ENCODE measurements around the gene HSPB9. TPM values are rescaled to one million over a fixed set of nuclear protein-coding genes. Genes with fewer than 3 reads are reported as not detected.

The HSPB9 gene
- total RNA-seq, 1 donor from 2014 or later, result 0.65 TPM

DNA sequence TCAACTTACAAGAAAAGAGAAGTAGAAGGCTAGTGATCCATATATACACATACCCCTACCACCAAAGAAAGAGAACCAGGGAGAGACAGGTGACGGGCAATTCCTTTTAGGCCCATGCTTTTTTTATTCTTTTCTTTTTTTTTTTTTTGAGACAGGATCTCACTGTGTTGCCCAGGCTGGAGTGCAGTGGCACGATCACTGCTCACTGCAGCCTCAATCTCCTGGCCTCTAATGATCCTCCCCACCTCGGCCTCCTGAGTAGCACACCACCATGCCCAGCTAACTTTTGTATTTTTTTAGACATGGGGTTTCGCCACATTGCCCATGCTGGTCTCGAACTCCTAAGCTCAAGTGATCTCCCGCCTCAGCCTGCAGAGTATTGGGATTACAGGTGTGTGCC, 4.8 kb downstream of the HSPB9 start:
- no peak for DNase-seq (ENCODE audit: low spot score)
- Histone ChIP-seq H3K9ac (no peak overlapping the region), H2AFZ (replicated peaks) (no peak overlapping the region), H3F3A (ENCODE audit: low read depth) (peaks cover 13% of the 10 kb centered on the region), H3K9me3 (ENCODE audit: low read depth) (no peaks in the 10 kb centered on the region), H3K4me1 (peaks cover 6% of the 10 kb centered on the region), H4K20me1 (ENCODE audit: low read depth) (peaks cover 13% of the 10 kb centered on the region), H3K4me3 (no peak overlapping the region), H3K27me3 (no peaks in the 10 kb centered on the region), H3K36me3 (peaks cover 4% of the 10 kb centered on the region), H3K27ac (no peak overlapping the region), H3K79me2 (ENCODE audit: low read depth) (no peaks in the 10 kb centered on the region), H3K4me2 (no peak overlapping the region)
- H3K4me3 Mint-ChIP-seq, result no peak overlapping the region
- peaks cover 7% of the 10 kb centered on the region for H3K4me1 Mint-ChIP-seq
- H3K36me3 Mint-ChIP-seq, result peaks cover 20% of the 10 kb centered on the region
- H3K27ac Mint-ChIP-seq, result no peak overlapping the region
- peaks cover 5% of the 10 kb centered on the region for H3K27me3 Mint-ChIP-seq (ENCODE audit: insufficient read depth, low read depth)
- no peaks in the 10 kb centered on the region for H3K9me3 Mint-ChIP-seq
- no peak for TF ChIP-seq EZH2 (IDR thresholded peaks at IDR 0.05)
- no peak for TF ChIP-seq EZH2phosphoT487 (IDR thresholded peaks at IDR 0.05)
- TF ChIP-seq, protein P1, sequence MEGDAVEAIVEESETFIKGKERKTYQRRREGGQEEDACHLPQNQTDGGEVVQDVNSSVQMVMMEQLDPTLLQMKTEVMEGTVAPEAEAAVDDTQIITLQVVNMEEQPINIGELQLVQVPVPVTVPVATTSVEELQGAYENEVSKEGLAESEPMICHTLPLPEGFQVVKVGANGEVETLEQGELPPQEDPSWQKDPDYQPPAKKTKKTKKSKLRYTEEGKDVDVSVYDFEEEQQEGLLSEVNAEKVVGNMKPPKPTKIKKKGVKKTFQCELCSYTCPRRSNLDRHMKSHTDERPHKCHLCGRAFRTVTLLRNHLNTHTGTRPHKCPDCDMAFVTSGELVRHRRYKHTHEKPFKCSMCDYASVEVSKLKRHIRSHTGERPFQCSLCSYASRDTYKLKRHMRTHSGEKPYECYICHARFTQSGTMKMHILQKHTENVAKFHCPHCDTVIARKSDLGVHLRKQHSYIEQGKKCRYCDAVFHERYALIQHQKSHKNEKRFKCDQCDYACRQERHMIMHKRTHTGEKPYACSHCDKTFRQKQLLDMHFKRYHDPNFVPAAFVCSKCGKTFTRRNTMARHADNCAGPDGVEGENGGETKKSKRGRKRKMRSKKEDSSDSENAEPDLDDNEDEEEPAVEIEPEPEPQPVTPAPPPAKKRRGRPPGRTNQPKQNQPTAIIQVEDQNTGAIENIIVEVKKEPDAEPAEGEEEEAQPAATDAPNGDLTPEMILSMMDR (IDR thresholded peaks at IDR 0.05), result no peak

DNA sequence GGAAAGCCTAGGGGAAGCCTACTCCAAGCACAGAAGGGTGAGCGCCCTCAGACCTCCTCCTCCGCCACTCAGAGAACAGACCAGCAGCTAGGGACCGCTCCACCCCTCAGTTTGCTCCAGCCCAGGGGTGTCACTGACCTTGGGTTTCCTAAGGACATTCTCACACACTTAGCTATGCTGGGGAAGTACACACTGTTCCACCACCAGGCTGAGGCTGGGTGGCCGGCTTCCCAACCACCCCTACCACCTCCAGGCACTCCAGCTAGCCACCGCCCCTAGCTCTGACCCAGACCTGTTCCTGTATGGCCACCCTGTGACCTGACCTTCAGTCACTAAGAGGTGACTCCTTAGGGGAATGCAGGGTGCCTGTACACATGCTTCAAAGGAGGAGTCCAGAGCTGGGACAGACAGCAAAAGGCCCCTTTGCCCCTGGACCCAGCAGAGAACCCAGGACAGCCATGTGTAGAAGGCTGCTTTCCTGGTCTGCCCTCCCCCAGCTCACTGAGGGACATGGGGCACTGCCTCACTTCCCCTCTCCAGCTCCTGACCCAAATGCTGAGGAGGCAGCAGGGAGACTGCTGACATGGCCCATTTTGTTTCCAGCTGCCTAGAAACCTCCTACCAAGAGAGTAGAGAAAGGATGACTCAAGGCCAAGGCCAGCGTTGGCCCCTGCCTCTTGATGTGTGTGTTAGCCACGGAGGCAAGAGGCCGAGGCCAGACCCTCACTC, 6.7 kb downstream of the HSPB9 start:
- no peak overlapping the region for H3K27ac ChIP-seq
- no peak overlapping the region for H3K27ac Mint-ChIP-seq
- peaks cover 4% of the 10 kb centered on the region for H3K36me3 ChIP-seq
- peaks cover 8% of the 10 kb centered on the region for H3K27me3 Mint-ChIP-seq (ENCODE audit: insufficient read depth, low read depth)
- no peak overlapping the region for H3K9ac ChIP-seq
- H3K4me3 ChIP-seq, result no peak overlapping the region
- no peaks in the 10 kb centered on the region for H3K9me3 ChIP-seq (ENCODE audit: low read depth)
- H3F3A ChIP-seq (ENCODE audit: low read depth), result peaks cover 4% of the 10 kb centered on the region
- no peak overlapping the region for H3K4me2 ChIP-seq
- H4K20me1 ChIP-seq (ENCODE audit: low read depth), result peaks cover 30% of the 10 kb centered on the region
- H2AFZ ChIP-seq (replicated peaks), result no peak overlapping the region
- no peak for TF ChIP-seq EZH2 (IDR thresholded peaks at IDR 0.05)
- TF ChIP-seq, protein P1 (IDR thresholded peaks at IDR 0.05), result no peak
- no peak for TF ChIP-seq EZH2phosphoT487 (IDR thresholded peaks at IDR 0.05)
- peaks cover 7% of the 10 kb centered on the region for H3K79me2 ChIP-seq (ENCODE audit: low read depth)
- H3K27me3 ChIP-seq, result no peaks in the 10 kb centered on the region
- peaks cover 14% of the 10 kb centered on the region for H3K4me1 Mint-ChIP-seq
- no peak overlapping the region for H3K4me3 Mint-ChIP-seq
- no peaks in the 10 kb centered on the region for H3K4me1 ChIP-seq
- no peaks in the 10 kb centered on the region for H3K9me3 Mint-ChIP-seq
- no peak for DNase-seq (ENCODE audit: low spot score)
- H3K36me3 Mint-ChIP-seq, result peaks cover 22% of the 10 kb centered on the region

DNA sequence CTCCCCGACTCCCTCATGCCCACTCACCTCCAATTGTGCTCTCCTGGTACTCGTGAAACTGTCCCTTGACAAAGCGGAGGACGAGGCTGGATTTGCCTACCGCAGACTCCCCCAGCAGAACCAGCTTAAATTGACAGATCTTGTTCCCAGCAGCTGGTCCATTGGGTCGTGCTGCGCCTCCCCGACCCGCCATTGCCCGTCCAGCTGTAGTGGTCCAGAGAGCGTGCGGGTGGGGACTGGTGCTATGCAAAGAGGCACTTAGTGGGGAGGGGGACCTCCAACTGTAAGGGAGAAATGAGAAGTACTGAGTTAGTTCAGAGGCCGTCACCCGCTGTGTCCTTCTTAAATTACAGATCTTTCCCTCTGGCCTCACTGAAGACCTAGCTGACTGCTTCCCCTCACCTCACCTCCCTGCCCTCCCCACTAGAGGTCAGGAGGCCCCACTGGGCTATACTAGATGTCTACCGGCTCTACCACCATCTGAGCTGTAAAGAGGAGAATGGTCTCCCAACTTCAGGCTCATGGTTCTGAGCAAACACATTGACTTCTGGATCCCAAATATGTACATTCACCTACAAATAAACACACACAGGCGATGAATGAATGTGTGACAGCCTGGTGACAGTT, 7.8 kb downstream of the HSPB9 start:
- Histone ChIP-seq H3K27ac (no peak overlapping the region), H4K20me1 (ENCODE audit: low read depth) (peaks cover 32% of the 10 kb centered on the region), H3K36me3 (peaks cover 4% of the 10 kb centered on the region), H3K79me2 (ENCODE audit: low read depth) (peaks cover 11% of the 10 kb centered on the region), H3K4me1 (no peaks in the 10 kb centered on the region), H3K9ac (no peak overlapping the region), H3K27me3 (no peaks in the 10 kb centered on the region), H2AFZ (replicated peaks) (no peak overlapping the region), H3K4me2 (no peak overlapping the region), H3K4me3 (no peak overlapping the region), H3K9me3 (ENCODE audit: low read depth) (no peaks in the 10 kb centered on the region), H3F3A (ENCODE audit: low read depth) (no peaks in the 10 kb centered on the region)
- Mint-ChIP-seq H3K27me3 (ENCODE audit: insufficient read depth, low read depth) (peaks cover 8% of the 10 kb centered on the region), H3K4me1 (peaks cover 14% of the 10 kb centered on the region), H3K4me3 (no peak overlapping the region), H3K27ac (no peak overlapping the region), H3K36me3 (peaks cover 20% of the 10 kb centered on the region), H3K9me3 (no peaks in the 10 kb centered on the region)
- DNase-seq (ENCODE audit: low spot score), result no peak
- no peak for TF ChIP-seq EZH2 (IDR thresholded peaks at IDR 0.05)
- TF ChIP-seq, protein P1 (IDR thresholded peaks at IDR 0.05), result no peak
- no peak for TF ChIP-seq EZH2phosphoT487 (IDR thresholded peaks at IDR 0.05)
